ENCODE results near the gene RUFY1. TPM values are rescaled to one million over a fixed set of nuclear protein-coding genes. Genes with fewer than 3 reads are reported as not detected.

Gene RUFY1
- total RNA-seq, 4 donors from 2014 or later = 25.0 to 133 (median 63.6) TPM

DNA sequence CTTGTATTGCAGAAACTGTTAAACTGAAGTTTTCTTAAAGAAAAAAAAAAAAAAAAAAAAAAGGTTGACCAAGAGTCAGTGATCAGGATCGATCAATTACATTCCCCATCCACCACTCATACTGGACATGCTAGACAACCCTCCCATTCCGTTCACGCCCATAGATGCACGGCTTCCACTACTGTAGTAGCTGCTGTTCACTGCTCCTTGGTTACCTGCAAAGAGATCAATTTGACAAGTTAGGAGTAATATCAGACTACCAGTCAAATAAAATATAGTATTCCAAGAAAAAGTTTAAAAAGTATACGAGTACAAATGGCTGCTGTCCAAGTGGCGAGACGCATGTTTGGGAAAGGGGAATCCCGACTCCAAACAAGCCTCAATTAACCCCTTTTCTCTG is 64.4 kb downstream of the RUFY1 start:
- no peak for DNase-seq
- Histone ChIP-seq H3K27ac (no peak overlapping the region), H3K4me3 (no peak overlapping the region), H3K4me1 (peaks cover 0 to 22% (median 6%) of the 10 kb centered on the region in 4 donors), H3K27me3 (no peaks in the 10 kb centered on the region), H3K9me3 (no peaks in the 10 kb centered on the region), H3K36me3 (peaks cover 0 to 97% (median 0%) of the 10 kb centered on the region in 3 donors)
- no peak for TF ChIP-seq POLR2A (IDR thresholded peaks at IDR 0.05)
- TF ChIP-seq, protein P1, sequence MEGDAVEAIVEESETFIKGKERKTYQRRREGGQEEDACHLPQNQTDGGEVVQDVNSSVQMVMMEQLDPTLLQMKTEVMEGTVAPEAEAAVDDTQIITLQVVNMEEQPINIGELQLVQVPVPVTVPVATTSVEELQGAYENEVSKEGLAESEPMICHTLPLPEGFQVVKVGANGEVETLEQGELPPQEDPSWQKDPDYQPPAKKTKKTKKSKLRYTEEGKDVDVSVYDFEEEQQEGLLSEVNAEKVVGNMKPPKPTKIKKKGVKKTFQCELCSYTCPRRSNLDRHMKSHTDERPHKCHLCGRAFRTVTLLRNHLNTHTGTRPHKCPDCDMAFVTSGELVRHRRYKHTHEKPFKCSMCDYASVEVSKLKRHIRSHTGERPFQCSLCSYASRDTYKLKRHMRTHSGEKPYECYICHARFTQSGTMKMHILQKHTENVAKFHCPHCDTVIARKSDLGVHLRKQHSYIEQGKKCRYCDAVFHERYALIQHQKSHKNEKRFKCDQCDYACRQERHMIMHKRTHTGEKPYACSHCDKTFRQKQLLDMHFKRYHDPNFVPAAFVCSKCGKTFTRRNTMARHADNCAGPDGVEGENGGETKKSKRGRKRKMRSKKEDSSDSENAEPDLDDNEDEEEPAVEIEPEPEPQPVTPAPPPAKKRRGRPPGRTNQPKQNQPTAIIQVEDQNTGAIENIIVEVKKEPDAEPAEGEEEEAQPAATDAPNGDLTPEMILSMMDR (IDR thresholded peaks at IDR 0.05) = no peak

DNA sequence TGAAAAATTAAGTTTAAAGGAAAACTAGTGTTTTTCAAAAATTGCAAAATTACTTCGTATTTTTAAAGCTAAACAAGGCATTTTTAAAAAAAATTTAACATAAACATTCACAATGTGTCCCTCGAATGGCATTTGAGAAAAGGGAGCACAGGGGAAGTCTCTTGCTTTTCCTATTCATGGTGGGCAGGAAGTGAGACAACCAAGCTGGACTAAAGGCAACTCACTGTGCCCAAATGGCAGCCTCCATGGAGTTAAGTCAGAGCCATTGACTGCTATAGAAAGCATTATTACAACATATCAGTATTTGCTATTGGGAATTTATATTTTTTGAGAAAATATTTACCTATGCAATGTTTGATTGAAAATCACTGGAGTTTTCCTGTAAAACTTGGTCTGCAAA is 64.8 kb downstream of the RUFY1 start:
- Histone ChIP-seq H3K27me3 (no peaks in the 10 kb centered on the region), H3K4me3 (no peak overlapping the region), H3K4me1 (peaks cover 0 to 25% (median 10%) of the 10 kb centered on the region in 4 donors), H3K36me3 (peaks cover 0 to 97% (median 0%) of the 10 kb centered on the region in 3 donors), H3K9me3 (no peaks in the 10 kb centered on the region), H3K27ac (no peak overlapping the region)
- TF ChIP-seq, protein P1 (IDR thresholded peaks at IDR 0.05) = no peak
- TF ChIP-seq POLR2A (IDR thresholded peaks at IDR 0.05) = no peak
- no peak for DNase-seq

DNA sequence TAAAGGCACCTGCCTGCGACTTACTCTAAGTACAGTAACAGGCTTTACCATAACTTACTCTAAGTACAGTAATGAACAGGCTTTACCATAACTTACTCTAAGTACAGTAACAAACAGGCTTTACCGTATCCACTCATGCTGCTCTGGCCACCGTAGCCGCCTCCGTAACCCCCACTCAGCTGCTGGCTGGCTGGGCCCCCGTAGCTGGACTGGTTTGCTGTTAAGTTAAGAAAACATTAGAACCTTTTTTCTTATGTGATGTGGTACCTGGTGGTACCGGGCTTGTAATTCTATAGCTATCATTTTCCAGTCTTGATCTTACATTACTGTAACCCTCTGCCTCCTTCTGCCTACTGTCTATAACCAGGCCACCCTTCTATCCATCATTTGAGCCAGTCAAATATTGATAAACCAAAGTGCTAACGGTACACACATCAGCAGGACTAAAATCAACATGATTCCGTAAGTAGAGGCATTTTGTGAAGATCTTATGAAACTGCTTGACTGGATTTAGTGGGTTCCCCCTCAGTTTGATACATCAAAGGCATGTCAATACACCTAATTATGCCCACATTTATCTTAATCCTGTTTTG is 65.7 kb downstream of the RUFY1 start:
- Histone ChIP-seq H3K4me3 (no peak overlapping the region), H3K9me3 (no peaks in the 10 kb centered on the region), H3K27me3 (no peaks in the 10 kb centered on the region), H3K36me3 (peaks cover 0 to 97% (median 4%) of the 10 kb centered on the region in 3 donors), H3K27ac (no peak overlapping the region), H3K4me1 (peaks cover 0 to 34% (median 15%) of the 10 kb centered on the region in 4 donors)
- DNase-seq = peak in 1 of 3 donors; percentile 43
- no peak for TF ChIP-seq POLR2A (IDR thresholded peaks at IDR 0.05)
- TF ChIP-seq, protein P1 (IDR thresholded peaks at IDR 0.05) = no peak

DNA sequence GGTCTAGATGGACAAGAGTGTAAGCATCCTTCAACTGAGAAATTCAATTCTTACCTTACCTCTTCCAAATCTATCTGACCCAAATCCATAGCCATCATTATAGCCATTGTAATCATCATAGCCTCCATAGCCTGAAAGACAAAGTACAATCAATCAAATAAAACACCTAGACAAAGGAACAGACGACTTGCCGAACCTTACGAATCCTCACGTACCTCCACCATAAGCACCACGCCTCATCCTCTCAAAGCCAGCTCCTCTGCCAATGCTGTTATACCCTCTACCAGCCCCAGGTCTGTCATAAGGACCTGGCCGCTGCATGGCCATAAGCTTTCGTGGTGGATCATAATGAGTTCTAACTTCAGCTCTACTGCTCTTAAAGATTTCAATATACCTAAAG is 67.6 kb downstream of the RUFY1 start:
- H3K4me1 ChIP-seq = peaks cover 0 to 42% (median 19%) of the 10 kb centered on the region in 4 donors
- no peak overlapping the region for H3K4me3 ChIP-seq
- H3K9me3 ChIP-seq = no peaks in the 10 kb centered on the region
- H3K27ac ChIP-seq = no peak overlapping the region
- TF ChIP-seq, protein P1 (IDR thresholded peaks at IDR 0.05) = no peak
- no peak for TF ChIP-seq POLR2A (IDR thresholded peaks at IDR 0.05)
- peaks cover 0 to 87% (median 4%) of the 10 kb centered on the region in 3 donors for H3K36me3 ChIP-seq
- H3K27me3 ChIP-seq = no peaks in the 10 kb centered on the region
- DNase-seq = peak in 1 of 3 donors; percentile 10

DNA sequence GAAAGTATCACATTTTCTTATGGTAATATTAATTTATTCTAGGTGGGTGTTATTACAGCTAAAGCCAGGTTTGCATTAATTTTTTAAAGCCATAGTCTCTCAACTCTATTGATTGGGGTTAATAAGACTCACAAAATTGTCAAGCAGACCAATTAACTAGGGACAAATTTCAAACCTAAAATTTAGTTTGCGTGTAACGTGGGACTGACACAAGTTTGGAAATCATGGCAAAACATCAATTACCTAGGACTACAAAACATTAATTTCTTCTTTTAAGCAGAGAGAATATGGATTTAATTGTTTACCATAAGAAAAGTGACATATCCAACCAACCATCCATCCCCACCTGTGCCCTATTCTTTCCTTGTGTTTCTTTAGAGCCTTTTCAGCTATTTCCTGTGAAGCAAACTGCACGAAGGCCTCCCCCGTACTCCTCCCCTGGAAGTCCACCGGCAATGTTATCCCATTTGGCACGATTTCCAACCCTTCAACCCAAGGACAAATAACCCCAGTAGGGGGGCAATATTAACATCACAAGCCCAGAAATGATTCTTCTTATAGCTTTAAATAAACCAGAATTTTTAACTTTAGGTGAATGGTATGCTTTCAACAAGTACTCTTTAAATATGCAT is 68.7 kb downstream of the RUFY1 start:
- no peak for TF ChIP-seq POLR2A (IDR thresholded peaks at IDR 0.05)
- H3K27ac ChIP-seq = no peak overlapping the region
- peaks cover 0 to 76% (median 4%) of the 10 kb centered on the region in 3 donors for H3K36me3 ChIP-seq
- peaks cover 0 to 42% (median 19%) of the 10 kb centered on the region in 4 donors for H3K4me1 ChIP-seq
- H3K9me3 ChIP-seq = no peaks in the 10 kb centered on the region
- DNase-seq = peak in 1 of 3 donors; percentile 10
- H3K27me3 ChIP-seq = no peaks in the 10 kb centered on the region
- peak overlapping the region in 2 of 4 donors; percentile 89 to 92 for H3K4me3 ChIP-seq

DNA sequence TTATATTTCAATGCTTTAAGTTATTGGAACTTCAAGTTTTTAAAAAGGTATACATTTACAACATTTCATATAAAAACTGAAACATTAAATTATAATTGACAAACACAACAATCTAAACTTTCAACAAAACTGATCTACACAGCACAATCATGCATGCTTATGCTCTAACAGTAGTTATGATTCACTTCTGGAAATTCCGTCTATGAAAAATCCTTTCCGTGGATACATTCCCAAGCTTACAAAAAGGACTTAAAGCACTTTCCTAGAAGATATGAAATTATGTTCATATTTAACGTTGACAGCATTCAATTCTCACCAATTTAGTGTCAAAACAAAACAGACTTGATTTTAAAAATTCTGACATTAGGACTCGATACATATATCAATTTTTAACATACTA is 69.4 kb downstream of the RUFY1 start:
- Histone ChIP-seq H3K9me3 (no peaks in the 10 kb centered on the region), H3K36me3 (peaks cover 0 to 68% (median 4%) of the 10 kb centered on the region in 3 donors), H3K27me3 (no peaks in the 10 kb centered on the region), H3K27ac (no peak overlapping the region), H3K4me1 (peaks cover 0 to 48% (median 23%) of the 10 kb centered on the region in 4 donors), H3K4me3 (peak overlapping the region in 2 of 4 donors; percentile 89 to 92)
- TF ChIP-seq, protein P1 (IDR thresholded peaks at IDR 0.05) = no peak
- TF ChIP-seq POLR2A (IDR thresholded peaks at IDR 0.05) = no peak
- no peak for DNase-seq
